Body of pancreas (tissue), 4 donors: Measurements from ENCODE around the gene ICOSLG. TPM values are rescaled to one million over a fixed set of nuclear protein-coding genes. Genes with fewer than 3 reads are reported as not detected.

Experiments
- ATAC-seq: fragments of 150-250 bp; one replicate; pipeline ENCODE4 v1.9.1; 2016
- DNase-seq, 4 donors: peaks; one replicate each; pipeline ENCODE4 v3.0.0-alpha.2; 2019
- H3K27ac ChIP-seq, 4 donors: fragments of 200-600 bp; sonication (generic); 1 replicate in 3 of 4; 2 replicates in 1 of 4; pipeline versions ENCODE4 v1.5.1 to v1.6.1; 2016 to 2019; ENCODE audit warnings: mild to moderate bottlenecking in 1 of 4, mixed read lengths in 1 of 4, moderate library complexity in 1 of 4
- H3K27me3 ChIP-seq, 2 donors: fragments of 200-600 bp; sonication (generic); one replicate each; pipeline ENCODE4 v1.6.0; 2016; ENCODE audit warnings: mild to moderate bottlenecking in 1 of 2
- H3K36me3 ChIP-seq, 2 donors: fragments of 200-600 bp; sonication (generic); replicated peaks in 1 of 2; 2 replicates each; pipeline ENCODE4 v1.5.1; 2016; ENCODE audit warnings: low read depth in 2 of 2; ENCODE audit not compliant: insufficient read depth in 1 of 2
- H3K4me1 ChIP-seq: fragments of 200-600 bp; sonication (generic); one replicate; pipeline ENCODE4 v1.6.0; 2016
- H3K4me3 ChIP-seq, 2 donors: fragments of 200-600 bp; sonication (generic); 1 replicate in 1 of 2; 2 replicates in 1 of 2; pipeline ENCODE4 v1.5.1; 2016 to 2019
- H3K9me3 ChIP-seq, 3 donors: fragments of 200-600 bp; sonication (generic); 1 replicate in 2 of 3; 2 replicates in 1 of 3; pipeline ENCODE4 v1.5.1; 2016
- CTCF ChIP-seq, 7 experiments: fragments of 450-650 bp in 4 of 7; fragments of 200-600 bp in 3 of 7; sonication (generic) in 3 of 7; IDR thresholded peaks; one replicate each; pipeline ENCODE4 v1.5.1; 2016 to 2019; ENCODE audit warnings: antibody characterized with exemption in 7 of 7
- POLR2A ChIP-seq, 3 donors: fragments of 450-650 bp; IDR thresholded peaks; one replicate each; pipeline ENCODE4 v1.6.1; 2016; ENCODE audit warnings: antibody characterized with exemption in 3 of 3, mild to moderate bottlenecking in 2 of 3
- WGBS, 2 donors: methylation state at CpG; one replicate each; pipeline ENCODE4 v1.1.5; 2017; 5-methylcytosine and 5-hydroxymethylcytosine counted together
- intact Hi-C: fragments of 100-400 bp; cut with DNase I; formaldehyde crosslinking; loops from one replicate; pipeline ENCODE4 v1.15.1; 2023
- total RNA-seq, 2 donors: library from RNA; depleted of rRNA; stranded (reverse); fragments of >200 nt; gene quantifications; one replicate each; pipeline ENCODE4 v1.1.0, GENCODE V29; 2016

Gene ICOSLG
- total RNA-seq, 2 donors from 2014 or later: 1.6 to 2.0 TPM

GRCh38 chr21:44263768-44264167 lies 23.0 kb upstream of the ICOSLG start:
- DNase-seq (no peak), ATAC-seq (no peak)
- 71 to 75% methylated on average over 4 of the region's 4 CpGs for WGBS, 2 donors
- H3K36me3 ChIP-seq: no peaks in the 10 kb centered on the region
- no peak overlapping the region for H3K4me3 ChIP-seq
- no peaks in the 10 kb centered on the region for H3K4me1 ChIP-seq
- H3K27me3 ChIP-seq: no peaks in the 10 kb centered on the region
- H3K9me3 ChIP-seq: no peaks in the 10 kb centered on the region
- no peak overlapping the region for H3K27ac ChIP-seq
- TF ChIP-seq CTCF (IDR thresholded peaks at IDR 0.05): no peak
- no peak for TF ChIP-seq POLR2A (IDR thresholded peaks at IDR 0.05)
- intact Hi-C loops: loop anchor here (10.0 kb wide), 1 partner anchor 51 kb away; no protein-coding TSS in a partner anchor

DNA sequence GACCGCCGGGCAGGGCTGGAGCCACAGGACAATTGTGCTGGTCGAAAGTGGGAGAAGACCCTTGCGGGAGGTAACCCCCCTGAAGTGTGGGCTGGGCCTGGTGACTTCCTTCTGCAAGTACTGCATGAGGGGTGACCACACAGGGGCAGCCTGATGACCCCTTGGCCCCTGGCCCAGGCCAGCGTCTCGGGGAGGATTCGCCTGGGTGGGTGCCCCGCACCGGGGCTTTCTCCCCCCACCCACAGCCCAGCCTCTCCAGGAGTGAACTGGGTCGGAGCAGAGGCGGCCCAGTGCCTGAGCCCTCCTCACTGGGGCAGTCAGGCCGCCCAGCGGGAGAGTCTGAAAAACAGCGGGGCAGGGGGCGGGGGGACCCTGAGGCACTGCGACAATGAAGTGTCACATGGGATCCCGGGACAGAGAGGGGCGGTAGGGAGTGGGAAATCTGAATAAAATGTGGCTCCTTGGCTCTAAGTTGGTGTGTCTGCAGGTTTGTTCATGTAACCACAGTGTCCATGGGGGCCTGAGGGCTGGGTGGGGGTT lies 22.5 kb upstream of the ICOSLG start:
- H3K27me3 ChIP-seq: no peaks in the 10 kb centered on the region
- intact Hi-C loops: loop anchor here (10.0 kb wide), 1 partner anchor 52 kb away; no protein-coding TSS in a partner anchor
- TF ChIP-seq POLR2A (IDR thresholded peaks at IDR 0.05) (no peak), CTCF (IDR thresholded peaks at IDR 0.05) (no peak)
- H3K4me1 ChIP-seq: no peaks in the 10 kb centered on the region
- no peak overlapping the region for H3K27ac ChIP-seq
- no peak for ATAC-seq
- WGBS, 2 donors: 37 to 41% methylated on average over 15 to 18 of the region's 18 CpGs
- no peaks in the 10 kb centered on the region for H3K36me3 ChIP-seq
- DNase-seq: no peak
- H3K4me3 ChIP-seq: no peak overlapping the region
- no peaks in the 10 kb centered on the region for H3K9me3 ChIP-seq

- H3K9me3 ChIP-seq: no peaks in the 10 kb centered on the region
- 57 to 60% methylated on average over 11 to 12 of the region's 12 CpGs for WGBS, 2 donors
- H3K4me3 ChIP-seq: no peak overlapping the region
- H3K27ac ChIP-seq: no peak overlapping the region
- TF ChIP-seq CTCF (IDR thresholded peaks at IDR 0.05) (no peak), POLR2A (IDR thresholded peaks at IDR 0.05) (no peak)
- no peak for ATAC-seq
- H3K36me3 ChIP-seq: no peaks in the 10 kb centered on the region
- H3K27me3 ChIP-seq: no peaks in the 10 kb centered on the region
- intact Hi-C loops: loop anchor here (10.0 kb wide), 1 partner anchor 52 kb away; no protein-coding TSS in a partner anchor
- H3K4me1 ChIP-seq: no peaks in the 10 kb centered on the region
- no peak for DNase-seq
Observed at GRCh38 chr21:44262338-44263056, 21.8 kb upstream of the ICOSLG start.

- no peaks in the 10 kb centered on the region for H3K27me3 ChIP-seq
- DNase-seq (no peak), ATAC-seq (peak; percentile 40)
- no peaks in the 10 kb centered on the region for H3K36me3 ChIP-seq
- 46 to 51% methylated on average over 11 to 19 of the region's 19 CpGs for WGBS, 2 donors
- no peak within 1 kb of the TSS for H3K27ac ChIP-seq
- TF ChIP-seq POLR2A (IDR thresholded peaks at IDR 0.05) (no peak), CTCF (IDR thresholded peaks at IDR 0.05) (no peak)
- H3K4me3 ChIP-seq: no peak within 1 kb of the TSS
- no peaks in the 10 kb centered on the region for H3K9me3 ChIP-seq
- H3K4me1 ChIP-seq: no peaks in the 10 kb centered on the region
- intact Hi-C loops: loop anchor here (10.0 kb wide), 1 partner anchor 53 kb away; no protein-coding TSS in a partner anchor
Observed at GRCh38 chr21:44261675-44262295, 21.0 kb upstream of the ICOSLG start, which contains the start of gene DNMT3L. Gene DNMT3L, minus strand, starts transcription at chr21:44261897. Its CDS starts 638 bp downstream, at chr21:44261259.
